Measurements from ENCODE around the gene SUSD6. TPM values are rescaled to one million over a fixed set of nuclear protein-coding genes. Genes with fewer than 3 reads are reported as not detected.

Gene SUSD6
- total and polyA plus RNA-seq, 9 of the 15 experiments (the other 6 are each of a cell fraction or from before 2014, with no cell fraction given): 2.9 to 20.7 (median 5.6) TPM

DNA sequence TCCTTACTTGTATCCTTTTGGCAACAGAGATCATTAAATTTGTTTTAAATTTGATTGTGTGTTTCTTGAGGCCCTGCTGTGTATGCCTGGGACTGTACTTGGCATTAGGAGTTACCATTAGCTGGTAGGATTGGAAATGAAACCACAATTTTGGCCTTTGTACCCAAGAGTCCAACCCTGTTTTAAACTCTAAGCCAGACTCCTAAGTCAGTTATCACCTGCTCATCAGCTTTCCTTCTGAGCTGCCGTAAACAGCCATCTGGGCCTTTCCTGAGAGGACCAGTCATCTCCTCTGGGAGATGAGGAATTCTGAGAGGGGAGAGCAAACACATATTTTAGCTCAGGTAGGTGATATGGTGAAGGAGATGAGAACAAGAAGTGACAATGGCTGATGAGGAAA lies 81.2 kb downstream of the SUSD6 start:
- H3K9me3 ChIP-seq (replicated peaks; ENCODE audit: control insufficient read depth, insufficient read depth, low read depth, low read length): no peaks in the 10 kb centered on the region
- BruUV-seq (replicated peaks): no TSS peak
- intact Hi-C loops (cut with micrococcal nuclease) (no loop called here), in situ Hi-C loops (cut with MboI) (no loop called here)
- POLR2A ChIA-PET: interaction anchor here (0.6 kb wide), 1 partner anchor 13 kb away, joined by 4 read pairs; no protein-coding TSS in a partner anchor
- H3K9ac ChIP-seq (ENCODE audit: insufficient read depth in 1 of 2, low read depth in 2 of 2, low read length in 2 of 2): no peak overlapping the region; a peak in 1 of 4 replicates
- ATAC-seq (no peak), FAIRE-seq (no peak), DNase-seq (ENCODE audit: extremely low read depth in 1 of 4, low spot score in 3 of 4) (no peak)
- H3K36me3 ChIP-seq (ENCODE audit: control insufficient read depth, insufficient read depth, low read length): peaks cover 11% of the 10 kb centered on the region; the same call in 2 of the 3 replicates
- peak overlapping the region; percentile 97; the same call in 2 of the 3 replicates for H3K27ac ChIP-seq (ENCODE audit: extremely low read depth, low read depth, low read length)
- WGBS (ENCODE audit: insufficient coverage, low coverage, missing lambda C conversion rate): no CpG with 5 or more reads among the region's 1 CpG
- peak overlapping the region; percentile 24; the same call in 1 of the 2 replicates for H3K4me2 ChIP-seq (ENCODE audit: insufficient read depth, low read length)
- no peak overlapping the region for H3K4me3 ChIP-seq
- CTCF ChIA-PET (ENCODE audit: low intra/inter-chr PET ratio): no interaction called here
- H3K27me3 ChIP-seq (ENCODE audit: control insufficient read depth in 2 of 2, insufficient read depth in 2 of 2, low read length in 2 of 2): no peaks in the 10 kb centered on the region
- H3K9me1 ChIP-seq (ENCODE audit: control insufficient read depth, insufficient read depth, low read length): no peaks in the 10 kb centered on the region
- H3K4me1 ChIP-seq (replicated peaks in 1 of 2; ENCODE audit: control insufficient read depth in 2 of 2, insufficient read depth in 2 of 2, low read length in 2 of 2): peaks cover 17 to 54% of the 10 kb centered on the region in 2 experiments
- no peaks in the 10 kb centered on the region for H4K20me1 ChIP-seq (replicated peaks; ENCODE audit: control insufficient read depth, insufficient read depth, low read length)
- H3K79me2 ChIP-seq (ENCODE audit: control insufficient read depth, insufficient read depth, low read length): peaks cover 74% of the 10 kb centered on the region
- no peak overlapping the region for H2AFZ ChIP-seq (ENCODE audit: low read depth, low read length)
- TF ChIP-seq TSC22D4 (tag; IDR thresholded peaks at IDR 0.05) (no peak), FOXA3 (CRISPR knock-in tag; conservative IDR thresholded peaks at IDR 0.05 in 1 of 2, IDR thresholded peaks at IDR 0.05 in 1 of 2) (no peak), HNRNPLL (IDR thresholded peaks at IDR 0.05; ENCODE audit: low read depth, low read length, poor library complexity, severe bottlenecking) (no peak), RBM34 (IDR thresholded peaks at IDR 0.05; ENCODE audit: borderline replicate concordance, insufficient read depth, low read length) (no peak), HDAC1 (IDR thresholded peaks at IDR 0.05) (no peak), DMBX1 (CRISPR knock-in tag; IDR thresholded peaks at IDR 0.05; ENCODE audit: borderline replicate concordance) (no peak), HDGF (IDR thresholded peaks at IDR 0.05) (no peak), RBM15 (IDR thresholded peaks at IDR 0.05; ENCODE audit: insufficient read depth, low read length) (no peak), KLF10 (CRISPR knock-in tag; IDR thresholded peaks at IDR 0.05) (no peak), YY1 (IDR thresholded peaks at IDR 0.05; ENCODE audit: borderline replicate concordance in 1 of 3, control insufficient read depth in 1 of 3, extremely low read depth in 1 of 3, insufficient read depth in 3 of 3, insufficient read length in 1 of 3, insufficient replicate concordance in 2 of 3, low read depth in 1 of 3, low read length in 2 of 3) (no peak), ELF1 (tag; IDR thresholded peaks at IDR 0.05) (no peak), CSDE1 (IDR thresholded peaks at IDR 0.05) (no peak), ESRRB (CRISPR knock-in tag; IDR thresholded peaks at IDR 0.05; ENCODE audit: borderline replicate concordance) (no peak), CBFA2T2 (conservative IDR thresholded peaks at IDR 0.05) (no peak)
- TF ChIP-seq, protein P1, sequence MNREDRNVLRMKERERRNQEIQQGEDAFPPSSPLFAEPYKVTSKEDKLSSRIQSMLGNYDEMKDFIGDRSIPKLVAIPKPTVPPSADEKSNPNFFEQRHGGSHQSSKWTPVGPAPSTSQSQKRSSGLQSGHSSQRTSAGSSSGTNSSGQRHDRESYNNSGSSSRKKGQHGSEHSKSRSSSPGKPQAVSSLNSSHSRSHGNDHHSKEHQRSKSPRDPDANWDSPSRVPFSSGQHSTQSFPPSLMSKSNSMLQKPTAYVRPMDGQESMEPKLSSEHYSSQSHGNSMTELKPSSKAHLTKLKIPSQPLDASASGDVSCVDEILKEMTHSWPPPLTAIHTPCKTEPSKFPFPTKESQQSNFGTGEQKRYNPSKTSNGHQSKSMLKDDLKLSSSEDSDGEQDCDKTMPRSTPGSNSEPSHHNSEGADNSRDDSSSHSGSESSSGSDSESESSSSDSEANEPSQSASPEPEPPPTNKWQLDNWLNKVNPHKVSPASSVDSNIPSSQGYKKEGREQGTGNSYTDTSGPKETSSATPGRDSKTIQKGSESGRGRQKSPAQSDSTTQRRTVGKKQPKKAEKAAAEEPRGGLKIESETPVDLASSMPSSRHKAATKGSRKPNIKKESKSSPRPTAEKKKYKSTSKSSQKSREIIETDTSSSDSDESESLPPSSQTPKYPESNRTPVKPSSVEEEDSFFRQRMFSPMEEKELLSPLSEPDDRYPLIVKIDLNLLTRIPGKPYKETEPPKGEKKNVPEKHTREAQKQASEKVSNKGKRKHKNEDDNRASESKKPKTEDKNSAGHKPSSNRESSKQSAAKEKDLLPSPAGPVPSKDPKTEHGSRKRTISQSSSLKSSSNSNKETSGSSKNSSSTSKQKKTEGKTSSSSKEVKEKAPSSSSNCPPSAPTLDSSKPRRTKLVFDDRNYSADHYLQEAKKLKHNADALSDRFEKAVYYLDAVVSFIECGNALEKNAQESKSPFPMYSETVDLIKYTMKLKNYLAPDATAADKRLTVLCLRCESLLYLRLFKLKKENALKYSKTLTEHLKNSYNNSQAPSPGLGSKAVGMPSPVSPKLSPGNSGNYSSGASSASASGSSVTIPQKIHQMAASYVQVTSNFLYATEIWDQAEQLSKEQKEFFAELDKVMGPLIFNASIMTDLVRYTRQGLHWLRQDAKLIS (CRISPR knock-in tag; IDR thresholded peaks at IDR 0.05): no peak
- TF ChIP-seq, protein P2, sequence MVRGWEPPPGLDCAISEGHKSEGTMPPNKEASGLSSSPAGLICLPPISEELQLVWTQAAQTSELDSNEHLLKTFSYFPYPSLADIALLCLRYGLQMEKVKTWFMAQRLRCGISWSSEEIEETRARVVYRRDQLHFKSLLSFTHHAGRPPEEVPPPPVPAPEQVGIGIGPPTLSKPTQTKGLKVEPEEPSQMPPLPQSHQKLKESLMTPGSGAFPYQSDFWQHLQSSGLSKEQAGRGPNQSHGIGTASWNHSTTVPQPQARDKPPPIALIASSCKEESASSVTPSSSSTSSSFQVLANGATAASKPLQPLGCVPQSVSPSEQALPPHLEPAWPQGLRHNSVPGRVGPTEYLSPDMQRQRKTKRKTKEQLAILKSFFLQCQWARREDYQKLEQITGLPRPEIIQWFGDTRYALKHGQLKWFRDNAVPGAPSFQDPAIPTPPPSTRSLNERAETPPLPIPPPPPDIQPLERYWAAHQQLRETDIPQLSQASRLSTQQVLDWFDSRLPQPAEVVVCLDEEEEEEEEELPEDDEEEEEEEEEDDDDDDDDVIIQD (CRISPR knock-in tag; IDR thresholded peaks at IDR 0.05): no peak
